Non-pigmented ciliary epithelial cell (primary cell): ENCODE measurements around the gene SLC12A2.

Experiments
- DNase-seq: peaks from one replicate; pipeline ENCODE4 v3.0.0-alpha.2; 2010; ENCODE audit warnings: low read depth

The SLC12A2 gene

GRCh38 chr5:128097224-128097623 lies 13.7 kb downstream of the SLC12A2 start:
- DNase-seq, result no peak

- no peak for DNase-seq
These were observed 14.2 kb downstream of the SLC12A2 start for GRCh38 chr5:128097781-128098180.

GRCh38 chr5:128099944-128100343 lies 16.4 kb downstream of the SLC12A2 start:
- no peak for DNase-seq

- DNase-seq, result no peak
These were observed 17.4 kb downstream of the SLC12A2 start for GRCh38 chr5:128100860-128101557.

- no peak for DNase-seq
These were observed 18.1 kb downstream of the SLC12A2 start for GRCh38 chr5:128101676-128102075.

- no peak for DNase-seq
These were observed 21.6 kb downstream of the SLC12A2 start for GRCh38 chr5:128105203-128105602.

- no peak for DNase-seq
These were observed 25.6 kb downstream of the SLC12A2 start for GRCh38 chr5:128109138-128109537.

GRCh38 chr5:128109766-128110165 lies 26.2 kb downstream of the SLC12A2 start:
- no peak for DNase-seq

GRCh38 chr5:128111818-128112448 lies 28.4 kb downstream of the SLC12A2 start:
- DNase-seq, result peak; percentile 55

GRCh38 chr5:128116445-128116844 lies 32.9 kb downstream of the SLC12A2 start:
- DNase-seq, result no peak

GRCh38 chr5:128118214-128118613 lies 34.6 kb downstream of the SLC12A2 start:
- DNase-seq, result no peak

GRCh38 chr5:128121651-128122050 lies 38.1 kb downstream of the SLC12A2 start:
- DNase-seq, result no peak

GRCh38 chr5:128123936-128124335 lies 40.4 kb downstream of the SLC12A2 start:
- DNase-seq, result no peak

GRCh38 chr5:128126241-128126640 lies 42.7 kb downstream of the SLC12A2 start:
- DNase-seq, result no peak

GRCh38 chr5:128132499-128132898 lies 48.9 kb downstream of the SLC12A2 start:
- no peak for DNase-seq

GRCh38 chr5:128135286-128135685 lies 51.7 kb downstream of the SLC12A2 start:
- DNase-seq, result no peak

GRCh38 chr5:128143911-128144310 lies 60.3 kb downstream of the SLC12A2 start:
- DNase-seq, result no peak

- DNase-seq, result peak; percentile 84
These were observed 60.9 kb downstream of the SLC12A2 start for GRCh38 chr5:128144491-128144890.

- no peak for DNase-seq
These were observed 63.1 kb downstream of the SLC12A2 start for GRCh38 chr5:128146671-128147070.

GRCh38 chr5:128154943-128155342 lies 71.4 kb downstream of the SLC12A2 start:
- no peak for DNase-seq

GRCh38 chr5:128155776-128156175 lies 72.2 kb downstream of the SLC12A2 start:
- DNase-seq, result no peak

- DNase-seq, result no peak
These were observed 73.0 kb downstream of the SLC12A2 start for GRCh38 chr5:128156521-128156920.

GRCh38 chr5:128158342-128158741 lies 74.8 kb downstream of the SLC12A2 start:
- no peak for DNase-seq

- no peak for DNase-seq
These were observed 80.4 kb downstream of the SLC12A2 start for GRCh38 chr5:128163991-128164390.
